H9 (cell line): Measurements from ENCODE around the gene NCOA6. TPM values are rescaled to one million over a fixed set of nuclear protein-coding genes. Genes with fewer than 3 reads are reported as not detected.

Experiments used
- DNase-seq: peaks from one replicate; pipeline ENCODE4 v3.0.0-alpha.2; 2017
- H2AFZ ChIP-seq: one replicate; pipeline ENCODE4 v1.6.1; 2013; ENCODE audit warnings: mild to moderate bottlenecking, low read length, control low read depth, moderate library complexity
- H2AK5ac ChIP-seq: 2 replicates; pipeline ENCODE4 v1.6.1; 2013; ENCODE audit warnings: low read length, control low read depth, mixed read lengths; ENCODE audit not compliant: insufficient read length
- H2BK120ac ChIP-seq: one replicate; pipeline ENCODE4 v1.6.1; 2013; ENCODE audit warnings: low read depth, mild to moderate bottlenecking, low read length, control low read depth, inconsistent platforms; ENCODE audit not compliant: poor library complexity, severe bottlenecking
- H2BK12ac ChIP-seq: 2 replicates; pipeline ENCODE4 v1.6.1; 2013; ENCODE audit warnings: low read length, control low read depth, mixed read lengths, low read depth; ENCODE audit not compliant: insufficient read length
- H2BK15ac ChIP-seq: 2 replicates; pipeline ENCODE4 v1.6.1; 2013; ENCODE audit warnings: low read depth, low read length, control low read depth
- H2BK20ac ChIP-seq: one replicate; pipeline ENCODE4 v1.6.1; 2013; ENCODE audit warnings: low read depth, mild to moderate bottlenecking, low read length, control low read depth, inconsistent platforms; ENCODE audit not compliant: poor library complexity, severe bottlenecking
- H2BK5ac ChIP-seq: 2 replicates; pipeline ENCODE4 v1.6.1; 2013; ENCODE audit warnings: low read length, control low read depth, mixed read lengths; ENCODE audit not compliant: insufficient read length
- H3K14ac ChIP-seq: 2 replicates; pipeline ENCODE4 v1.6.1; 2013; ENCODE audit warnings: low read length, control low read depth; ENCODE audit not compliant: insufficient read depth
- H3K18ac ChIP-seq: 2 replicates; pipeline ENCODE4 v1.6.1; 2013; ENCODE audit warnings: low read depth, mild to moderate bottlenecking, mixed read lengths, low read length, control low read depth; ENCODE audit not compliant: insufficient read length
- H3K23ac ChIP-seq: 2 replicates; pipeline ENCODE4 v1.6.1; 2013; ENCODE audit warnings: low read length, control low read depth, mixed read lengths, low read depth; ENCODE audit not compliant: insufficient read length
- H3K23me2 ChIP-seq: 2 replicates; pipeline ENCODE4 v1.6.1; 2013; ENCODE audit warnings: low read depth, mild to moderate bottlenecking, mixed read lengths, low read length, control low read depth; ENCODE audit not compliant: insufficient read length, poor library complexity, severe bottlenecking
- H3K27ac ChIP-seq: 2 replicates; pipeline ENCODE4 v1.5.1; 2013; ENCODE audit warnings: low read length, control low read depth, mixed read lengths, low read depth; ENCODE audit not compliant: insufficient read length
- H3K27me3 ChIP-seq: 2 replicates; pipeline ENCODE4 v1.6.1; 2013; ENCODE audit warnings: low read length, control low read depth, inconsistent platforms; ENCODE audit not compliant: insufficient read depth
- H3K4ac ChIP-seq: 2 replicates; pipeline ENCODE4 v1.6.1; 2013; ENCODE audit warnings: low read depth, mild to moderate bottlenecking, control low read depth, inconsistent platforms, low read length, moderate library complexity
- H3K4me1 ChIP-seq: 2 replicates; pipeline ENCODE4 v1.6.1; 2013; ENCODE audit warnings: low read length, control low read depth, inconsistent platforms; ENCODE audit not compliant: insufficient read depth
- H3K4me2 ChIP-seq: 2 replicates; pipeline ENCODE4 v1.6.1; 2013; ENCODE audit warnings: low read length, control low read depth, mixed read lengths; ENCODE audit not compliant: insufficient read length, insufficient read depth
- H3K56ac ChIP-seq: 2 replicates; pipeline ENCODE4 v1.6.1; 2013; ENCODE audit warnings: low read depth, mild to moderate bottlenecking, mixed read lengths, low read length, control low read depth; ENCODE audit not compliant: insufficient read length
- H3K79me1 ChIP-seq: 2 replicates; pipeline ENCODE4 v1.6.1; 2013; ENCODE audit warnings: low read depth, mild to moderate bottlenecking, moderate library complexity, low read length, control low read depth, inconsistent platforms; ENCODE audit not compliant: insufficient read depth, poor library complexity, severe bottlenecking
- H3K79me2 ChIP-seq: 2 replicates; pipeline ENCODE4 v1.6.1; 2013; ENCODE audit warnings: low read length, control low read depth, inconsistent platforms; ENCODE audit not compliant: insufficient read depth
- H3K9ac ChIP-seq: 2 replicates; pipeline ENCODE4 v1.6.1; 2013; ENCODE audit warnings: low read length, control low read depth, mixed read lengths; ENCODE audit not compliant: insufficient read length; ENCODE audit errors: extremely low read depth
- H3K9me3 ChIP-seq: one replicate; pipeline ENCODE4 v1.6.1; 2013; ENCODE audit warnings: low read depth, low read length, inconsistent platforms; ENCODE audit not compliant: control insufficient read depth
- H3T11ph ChIP-seq: one replicate; pipeline ENCODE4 v1.6.1; 2013; ENCODE audit warnings: mild to moderate bottlenecking, low read length, control low read depth, inconsistent platforms
- H4K20me1 ChIP-seq: one replicate; pipeline ENCODE4 v1.6.1; 2013; ENCODE audit not compliant: control insufficient read depth, insufficient read length, insufficient read depth
- H4K5ac ChIP-seq: 2 replicates; pipeline ENCODE4 v1.6.1; 2013; ENCODE audit warnings: low read depth, mild to moderate bottlenecking, mixed read lengths, low read length, control low read depth; ENCODE audit not compliant: insufficient read length
- H4K8ac ChIP-seq: replicated peaks from 2 replicates; pipeline ENCODE4 v1.6.1; 2013; ENCODE audit warnings: low read length, control low read depth, mixed read lengths, low read depth; ENCODE audit not compliant: insufficient read length
- H4K91ac ChIP-seq: 2 replicates; pipeline ENCODE4 v1.6.1; 2013; ENCODE audit warnings: low read depth, mild to moderate bottlenecking, moderate library complexity, mixed read lengths, low read length, control low read depth; ENCODE audit not compliant: insufficient read length
- H3K27ac Mint-ChIP-seq, 3 experiments: 2 replicates in 2 of 3; 3 replicates in 1 of 3; pipeline ENCODE4 v1.8.0; 2020 to 2021; ENCODE audit warnings: mixed read lengths in 3 of 3, mild to moderate bottlenecking in 1 of 3, moderate library complexity in 1 of 3
- H3K27me3 Mint-ChIP-seq: 2 replicates; pipeline ENCODE4 v1.8.0; 2021; ENCODE audit warnings: low read depth, mild to moderate bottlenecking, moderate library complexity, mixed read lengths
- H3K36me3 Mint-ChIP-seq, 3 experiments: 2 replicates in 2 of 3; 3 replicates in 1 of 3; pipeline ENCODE4 v1.8.0; 2020 to 2021; ENCODE audit warnings: low read depth in 3 of 3, mixed read lengths in 3 of 3; ENCODE audit not compliant: insufficient read depth in 1 of 3
- H3K4me1 Mint-ChIP-seq, 2 experiments: 2 replicates each; pipeline ENCODE4 v1.8.0; 2020; ENCODE audit warnings: mixed read lengths in 2 of 2
- H3K4me3 Mint-ChIP-seq, 2 experiments: 2 replicates in 1 of 2; 3 replicates in 1 of 2; pipeline ENCODE4 v1.8.0; 2020 to 2021; ENCODE audit warnings: mild to moderate bottlenecking in 2 of 2, mixed read lengths in 2 of 2, moderate library complexity in 1 of 2
- H3K9me3 Mint-ChIP-seq, 2 experiments: 2 replicates in 1 of 2; 3 replicates in 1 of 2; pipeline ENCODE4 v1.8.0; 2020; ENCODE audit warnings: mild to moderate bottlenecking in 2 of 2, mixed read lengths in 2 of 2, moderate library complexity in 1 of 2
- CTCF ChIP-seq: fragments of 200-600 bp; sonication (generic); conservative IDR thresholded peaks from 3 replicates; pipeline ENCODE4 v1.8.0; 2021; ENCODE audit warnings: antibody characterized with exemption, mild to moderate bottlenecking
- WGBS: extraction: QIAGEN DNeasy Blood & Tissue Kit; methylation state at CpG from one replicate; pipeline ENCODE4 v1.1.7; 2013; ENCODE audit warnings: missing lambda C conversion rate, low lambda C conversion rate, mixed read lengths; ENCODE audit not compliant: insufficient read length; ENCODE audit errors: extremely low coverage; 5-methylcytosine and 5-hydroxymethylcytosine counted together
- total RNA-seq: library from RNA; stranded (reverse); gene quantifications from 2 replicates; pipeline ENCODE4 v1.2.1, GENCODE V29; 2021

Gene NCOA6
- total RNA-seq, 1 experiment from 2014 or later, result 23.9 TPM

GRCh38 chr20:34703424-34704176 lies 121.9 kb downstream of the NCOA6 start:
- Histone ChIP-seq H3K27me3 (peaks cover 6% of the 10 kb centered on the region; the same call in 1 of the 2 replicates), H4K91ac (no peak overlapping the region), H3K23ac (no peak overlapping the region), H3K79me1 (no peaks in the 10 kb centered on the region), H2BK5ac (no peak overlapping the region), H3K4me1 (no peaks in the 10 kb centered on the region), H2BK20ac (no peak overlapping the region), H3K14ac (peak overlapping the region; percentile 86; the same call in 1 of the 2 replicates), H3K23me2 (peaks cover 13% of the 10 kb centered on the region), H2BK15ac (no peak overlapping the region), H3K56ac (no peak overlapping the region), H4K5ac (no peak overlapping the region), H3K4me2 (peak overlapping the region; percentile 75), H2AK5ac (no peak overlapping the region), H3T11ph (no peak overlapping the region), H2AFZ (peak overlapping the region; percentile 79), H3K9me3 (no peaks in the 10 kb centered on the region), H3K27ac (no peak overlapping the region), H3K18ac (peak overlapping the region; percentile 70), H4K8ac (no peak overlapping the region), H2BK120ac (no peak overlapping the region), H3K79me2 (no peaks in the 10 kb centered on the region), H4K20me1 (no peaks in the 10 kb centered on the region), H3K9ac (peak overlapping the region; percentile 50), H3K4ac (no peak overlapping the region), H2BK12ac (no peak overlapping the region)
- DNase-seq, result no peak
- Mint-ChIP-seq H3K4me1 (peaks cover 24 to 29% of the 10 kb centered on the region in 2 experiments), H3K27ac (peak overlapping the region; percentile 16 to 96 (median 86); a peak in 4 of 7 replicates), H3K9me3 (no peaks in the 10 kb centered on the region), H3K36me3 (no peaks in the 10 kb centered on the region), H3K27me3 (peaks cover 55% of the 10 kb centered on the region), H3K4me3 (peak overlapping the region; percentile 91 to 97)
- no CpG with 5 or more reads among the region's 38 CpGs for WGBS
- TF ChIP-seq CTCF, result no peak
